GM18505 (cell line): ENCODE measurements around the gene PHF19.

Experiments
- ATAC-seq: cut with Tn5 transposase; IDR thresholded peaks from one replicate; pipeline ENCODE4 v1.9.1; 2021; ENCODE audit not compliant: unreplicated experiment
- POLR2A ChIP-seq: IDR thresholded peaks from 4 replicates; pipeline ENCODE4 v1.6.1; 2011; ENCODE audit warnings: borderline replicate concordance; ENCODE audit not compliant: insufficient read depth, insufficient read length; ENCODE audit errors: extremely low read depth

PHF19 gene

GRCh38 chr9:120916991-120917880 is 40.2 kb upstream of the PHF19 start:
- no peak for ATAC-seq
- no peak for TF ChIP-seq POLR2A

GRCh38 chr9:120916588-120916987 is 39.6 kb upstream of the PHF19 start:
- no peak for TF ChIP-seq POLR2A
- ATAC-seq, result no peak

GRCh38 chr9:120915854-120916470 is 39.0 kb upstream of the PHF19 start:
- no peak for ATAC-seq
- TF ChIP-seq POLR2A, result peak; percentile 56

GRCh38 chr9:120914953-120915352 is 38.0 kb upstream of the PHF19 start:
- TF ChIP-seq POLR2A, result no peak
- no peak for ATAC-seq

GRCh38 chr9:120914396-120914795 is 37.4 kb upstream of the PHF19 start:
- no peak for ATAC-seq
- peak; percentile 11 for TF ChIP-seq POLR2A

GRCh38 chr9:120913647-120914264 is 36.8 kb upstream of the PHF19 start:
- ATAC-seq, result no peak

GRCh38 chr9:120912958-120913646 is 36.1 kb upstream of the PHF19 start:
- ATAC-seq, result no peak
- TF ChIP-seq POLR2A, result peak; percentile 41

More at GRCh38 chr9:120913647-120914264, 36.8 kb upstream of the PHF19 start:
- TF ChIP-seq POLR2A, result no peak

- ATAC-seq, result no peak
- peak; percentile 35 for TF ChIP-seq POLR2A
These were observed 34.4 kb upstream of the PHF19 start for GRCh38 chr9:120911295-120911837.

GRCh38 chr9:120910643-120911042 is 33.7 kb upstream of the PHF19 start:
- no peak for TF ChIP-seq POLR2A
- ATAC-seq, result no peak

- ATAC-seq, result no peak
- peak; percentile 47 for TF ChIP-seq POLR2A
These were observed 32.9 kb upstream of the PHF19 start for GRCh38 chr9:120909904-120910303.

GRCh38 chr9:120905315-120906164 is 28.6 kb upstream of the PHF19 start:
- peak; percentile 1 for TF ChIP-seq POLR2A
- ATAC-seq, result no peak

GRCh38 chr9:120904978-120905301 is 28.0 kb upstream of the PHF19 start:
- no peak for ATAC-seq
- peak; percentile 5 for TF ChIP-seq POLR2A
